ENCODE results near the gene PARVB. TPM values are rescaled to one million over a fixed set of nuclear protein-coding genes. Genes with fewer than 3 reads are reported as not detected.

Gene PARVB
- total and polyA plus RNA-seq, 2 of the 8 experiments (the other 6 are each of a cell fraction or from before 2014, with no cell fraction given) = 14.5 to 18.6 TPM

- TF ChIP-seq, protein P1, sequence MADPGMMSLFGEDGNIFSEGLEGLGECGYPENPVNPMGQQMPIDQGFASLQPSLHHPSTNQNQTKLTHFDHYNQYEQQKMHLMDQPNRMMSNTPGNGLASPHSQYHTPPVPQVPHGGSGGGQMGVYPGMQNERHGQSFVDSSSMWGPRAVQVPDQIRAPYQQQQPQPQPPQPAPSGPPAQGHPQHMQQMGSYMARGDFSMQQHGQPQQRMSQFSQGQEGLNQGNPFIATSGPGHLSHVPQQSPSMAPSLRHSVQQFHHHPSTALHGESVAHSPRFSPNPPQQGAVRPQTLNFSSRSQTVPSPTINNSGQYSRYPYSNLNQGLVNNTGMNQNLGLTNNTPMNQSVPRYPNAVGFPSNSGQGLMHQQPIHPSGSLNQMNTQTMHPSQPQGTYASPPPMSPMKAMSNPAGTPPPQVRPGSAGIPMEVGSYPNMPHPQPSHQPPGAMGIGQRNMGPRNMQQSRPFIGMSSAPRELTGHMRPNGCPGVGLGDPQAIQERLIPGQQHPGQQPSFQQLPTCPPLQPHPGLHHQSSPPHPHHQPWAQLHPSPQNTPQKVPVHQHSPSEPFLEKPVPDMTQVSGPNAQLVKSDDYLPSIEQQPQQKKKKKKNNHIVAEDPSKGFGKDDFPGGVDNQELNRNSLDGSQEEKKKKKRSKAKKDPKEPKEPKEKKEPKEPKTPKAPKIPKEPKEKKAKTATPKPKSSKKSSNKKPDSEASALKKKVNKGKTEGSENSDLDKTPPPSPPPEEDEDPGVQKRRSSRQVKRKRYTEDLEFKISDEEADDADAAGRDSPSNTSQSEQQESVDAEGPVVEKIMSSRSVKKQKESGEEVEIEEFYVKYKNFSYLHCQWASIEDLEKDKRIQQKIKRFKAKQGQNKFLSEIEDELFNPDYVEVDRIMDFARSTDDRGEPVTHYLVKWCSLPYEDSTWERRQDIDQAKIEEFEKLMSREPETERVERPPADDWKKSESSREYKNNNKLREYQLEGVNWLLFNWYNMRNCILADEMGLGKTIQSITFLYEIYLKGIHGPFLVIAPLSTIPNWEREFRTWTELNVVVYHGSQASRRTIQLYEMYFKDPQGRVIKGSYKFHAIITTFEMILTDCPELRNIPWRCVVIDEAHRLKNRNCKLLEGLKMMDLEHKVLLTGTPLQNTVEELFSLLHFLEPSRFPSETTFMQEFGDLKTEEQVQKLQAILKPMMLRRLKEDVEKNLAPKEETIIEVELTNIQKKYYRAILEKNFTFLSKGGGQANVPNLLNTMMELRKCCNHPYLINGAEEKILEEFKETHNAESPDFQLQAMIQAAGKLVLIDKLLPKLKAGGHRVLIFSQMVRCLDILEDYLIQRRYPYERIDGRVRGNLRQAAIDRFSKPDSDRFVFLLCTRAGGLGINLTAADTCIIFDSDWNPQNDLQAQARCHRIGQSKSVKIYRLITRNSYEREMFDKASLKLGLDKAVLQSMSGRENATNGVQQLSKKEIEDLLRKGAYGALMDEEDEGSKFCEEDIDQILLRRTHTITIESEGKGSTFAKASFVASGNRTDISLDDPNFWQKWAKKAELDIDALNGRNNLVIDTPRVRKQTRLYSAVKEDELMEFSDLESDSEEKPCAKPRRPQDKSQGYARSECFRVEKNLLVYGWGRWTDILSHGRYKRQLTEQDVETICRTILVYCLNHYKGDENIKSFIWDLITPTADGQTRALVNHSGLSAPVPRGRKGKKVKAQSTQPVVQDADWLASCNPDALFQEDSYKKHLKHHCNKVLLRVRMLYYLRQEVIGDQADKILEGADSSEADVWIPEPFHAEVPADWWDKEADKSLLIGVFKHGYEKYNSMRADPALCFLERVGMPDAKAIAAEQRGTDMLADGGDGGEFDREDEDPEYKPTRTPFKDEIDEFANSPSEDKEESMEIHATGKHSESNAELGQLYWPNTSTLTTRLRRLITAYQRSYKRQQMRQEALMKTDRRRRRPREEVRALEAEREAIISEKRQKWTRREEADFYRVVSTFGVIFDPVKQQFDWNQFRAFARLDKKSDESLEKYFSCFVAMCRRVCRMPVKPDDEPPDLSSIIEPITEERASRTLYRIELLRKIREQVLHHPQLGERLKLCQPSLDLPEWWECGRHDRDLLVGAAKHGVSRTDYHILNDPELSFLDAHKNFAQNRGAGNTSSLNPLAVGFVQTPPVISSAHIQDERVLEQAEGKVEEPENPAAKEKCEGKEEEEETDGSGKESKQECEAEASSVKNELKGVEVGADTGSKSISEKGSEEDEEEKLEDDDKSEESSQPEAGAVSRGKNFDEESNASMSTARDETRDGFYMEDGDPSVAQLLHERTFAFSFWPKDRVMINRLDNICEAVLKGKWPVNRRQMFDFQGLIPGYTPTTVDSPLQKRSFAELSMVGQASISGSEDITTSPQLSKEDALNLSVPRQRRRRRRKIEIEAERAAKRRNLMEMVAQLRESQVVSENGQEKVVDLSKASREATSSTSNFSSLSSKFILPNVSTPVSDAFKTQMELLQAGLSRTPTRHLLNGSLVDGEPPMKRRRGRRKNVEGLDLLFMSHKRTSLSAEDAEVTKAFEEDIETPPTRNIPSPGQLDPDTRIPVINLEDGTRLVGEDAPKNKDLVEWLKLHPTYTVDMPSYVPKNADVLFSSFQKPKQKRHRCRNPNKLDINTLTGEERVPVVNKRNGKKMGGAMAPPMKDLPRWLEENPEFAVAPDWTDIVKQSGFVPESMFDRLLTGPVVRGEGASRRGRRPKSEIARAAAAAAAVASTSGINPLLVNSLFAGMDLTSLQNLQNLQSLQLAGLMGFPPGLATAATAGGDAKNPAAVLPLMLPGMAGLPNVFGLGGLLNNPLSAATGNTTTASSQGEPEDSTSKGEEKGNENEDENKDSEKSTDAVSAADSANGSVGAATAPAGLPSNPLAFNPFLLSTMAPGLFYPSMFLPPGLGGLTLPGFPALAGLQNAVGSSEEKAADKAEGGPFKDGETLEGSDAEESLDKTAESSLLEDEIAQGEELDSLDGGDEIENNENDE (IDR thresholded peaks at IDR 0.05; ENCODE audit: insufficient replicate concordance, low read length) = no peak
- TF ChIP-seq POLR2AphosphoS5 (IDR thresholded peaks at IDR 0.05; ENCODE audit: low read depth, low read length) (no peak), MAFK (IDR thresholded peaks at IDR 0.05; ENCODE audit: low read depth, low read length) (no peak), GTF2F1 (IDR thresholded peaks at IDR 0.05; ENCODE audit: borderline replicate concordance, low read depth, low read length) (no peak), EZH2 (IDR thresholded peaks at IDR 0.05; ENCODE audit: low read depth, low read length, severe bottlenecking) (no peak), EP300 (IDR thresholded peaks at IDR 0.05; ENCODE audit: borderline replicate concordance in 1 of 2, low read depth in 2 of 2, low read length in 2 of 2) (no peak), RAD21 (IDR thresholded peaks at IDR 0.05 in 1 of 2, conservative IDR thresholded peaks at IDR 0.05 in 1 of 2; ENCODE audit: low read depth in 2 of 2, low read length in 2 of 2) (no peak), SIN3A (conservative IDR thresholded peaks at IDR 0.05 in 1 of 2, IDR thresholded peaks at IDR 0.05 in 1 of 2; ENCODE audit: low read depth in 1 of 2, low read length in 2 of 2) (no peak)
- TF ChIP-seq, protein P2, sequence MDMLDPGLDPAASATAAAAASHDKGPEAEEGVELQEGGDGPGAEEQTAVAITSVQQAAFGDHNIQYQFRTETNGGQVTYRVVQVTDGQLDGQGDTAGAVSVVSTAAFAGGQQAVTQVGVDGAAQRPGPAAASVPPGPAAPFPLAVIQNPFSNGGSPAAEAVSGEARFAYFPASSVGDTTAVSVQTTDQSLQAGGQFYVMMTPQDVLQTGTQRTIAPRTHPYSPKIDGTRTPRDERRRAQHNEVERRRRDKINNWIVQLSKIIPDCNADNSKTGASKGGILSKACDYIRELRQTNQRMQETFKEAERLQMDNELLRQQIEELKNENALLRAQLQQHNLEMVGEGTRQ (IDR thresholded peaks at IDR 0.05; ENCODE audit: low read length) = no peak
These were observed 178.2 kb downstream of the PARVB start (continued) for GRCh38 chr22:44202261-44202789.
